PC-3 (cell line): ENCODE results near the gene ITSN1. TPM values are rescaled to one million over a fixed set of nuclear protein-coding genes. Genes with fewer than 3 reads are reported as not detected.

Experiments
- ATAC-seq: fragments of 200-7000 bp; cut with Tn5 transposase; 2 replicates; pipeline ENCODE4 v1.9.1; 2020; ENCODE audit warnings: mild to moderate bottlenecking, moderate library complexity
- BruUV-seq: library from RNA; stranded (reverse); fragments of 400-500 nt; replicated peaks from 2 replicates; lab custom pipeline; 2021; lab: Mats Ljungman, UMichigan
- CTCF ChIA-PET: fragments of 300-600 bp; sonication (Branson Sonifier 250); formaldehyde crosslinking; loops from one replicate; lab custom pipeline; 2022; ENCODE audit warnings: antibody characterized with exemption; lab: Charles Lee
- POLR2A ChIA-PET: fragments of 300-600 bp; sonication (Branson Sonifier 250); formaldehyde crosslinking; loops from one replicate; lab custom pipeline; 2022; ENCODE audit warnings: antibody characterized with exemption; ENCODE audit not compliant: unreplicated experiment; lab: Charles Lee
- DNase-seq: peaks from one replicate; pipeline ENCODE4 v3.0.0-alpha.2; 2015
- H2AFZ ChIP-seq: fragments of 300-600 bp; sonication (generic); 2 replicates; pipeline ENCODE4 v1.6.0; 2016; ENCODE audit warnings: antibody characterized with exemption, low read length
- H3F3A ChIP-seq: fragments of 300-600 bp; sonication (generic); one replicate; pipeline ENCODE4 v1.6.0; 2017; ENCODE audit warnings: antibody characterized with exemption, low read length, control low read depth, mild to moderate bottlenecking; ENCODE audit not compliant: unreplicated experiment
- H3K27ac ChIP-seq: fragments of 300-600 bp; sonication (generic); 2 replicates; pipeline ENCODE4 v1.5.1; 2016; ENCODE audit warnings: mild to moderate bottlenecking, low read length
- H3K27me3 ChIP-seq: fragments of 300-600 bp; sonication (generic); 2 replicates; pipeline ENCODE4 v1.6.1; 2016; ENCODE audit warnings: low read length, mixed read lengths
- H3K36me3 ChIP-seq: fragments of 300-600 bp; sonication (generic); 2 replicates; pipeline ENCODE4 v1.6.1; 2016; ENCODE audit warnings: low read depth, mixed run types, low read length, mixed read lengths
- H3K4me1 ChIP-seq: fragments of 300-600 bp; sonication (generic); 2 replicates; pipeline ENCODE4 v1.5.1; 2016; ENCODE audit warnings: low read length; ENCODE audit not compliant: insufficient read depth
- H3K4me2 ChIP-seq: fragments of 300-600 bp; sonication (generic); 2 replicates; pipeline ENCODE4 v1.6.0; 2016; ENCODE audit warnings: low read length
- H3K4me3 ChIP-seq: fragments of 300-600 bp; sonication (generic); 2 replicates; pipeline ENCODE4 v1.5.1; 2016; ENCODE audit warnings: mild to moderate bottlenecking, low read length, mixed read lengths
- H3K79me2 ChIP-seq: fragments of 300-600 bp; sonication (generic); 2 replicates; pipeline ENCODE4 v1.6.1; 2017; ENCODE audit warnings: low read length, mixed read lengths
- H3K9ac ChIP-seq: fragments of 300-600 bp; sonication (generic); 2 replicates; pipeline ENCODE4 v1.6.0; 2016; ENCODE audit warnings: mild to moderate bottlenecking, low read length
- H3K9me2 ChIP-seq: fragments of 300-600 bp; sonication (generic); replicated peaks from 2 replicates; pipeline ENCODE4 v1.6.1; 2016; ENCODE audit warnings: mixed run types, low read length, mixed read lengths
- H3K9me3 ChIP-seq: fragments of 300-600 bp; sonication (generic); 2 replicates; pipeline ENCODE4 v1.6.1; 2016; ENCODE audit warnings: low read length, mixed read lengths
- H4K20me1 ChIP-seq: fragments of 300-600 bp; sonication (generic); 2 replicates; pipeline ENCODE4 v1.6.1; 2016; ENCODE audit warnings: low read length, mixed read lengths
- EZH2 ChIP-seq: fragments of 300-600 bp; sonication (generic); IDR thresholded peaks from one replicate; pipeline ENCODE4 v1.6.1; 2017; ENCODE audit warnings: antibody characterized with exemption, mild to moderate bottlenecking, low read length; ENCODE audit not compliant: unreplicated experiment
- EZH2phosphoT487 ChIP-seq: fragments of 300-600 bp; sonication (generic); IDR thresholded peaks from 2 replicates; pipeline ENCODE4 v1.6.1; 2018; ENCODE audit warnings: mild to moderate bottlenecking, antibody characterized with exemption, low read length, borderline replicate concordance
- intact Hi-C: fragments of 100-400 bp; cut with micrococcal nuclease; formaldehyde crosslinking; loops from 2 replicates; pipeline ENCODE4 v1.9.0; 2023
- total RNA-seq: library from RNA; depleted of rRNA; stranded (reverse); fragments of >200 nt; gene quantifications from 2 replicates; pipeline ENCODE4 v1.2.3, GENCODE V29; 2014
- TF ChIP-seq, protein P1 (sequence below): fragments of 300-600 bp; sonication (generic); conservative IDR thresholded peaks from 2 replicates; pipeline ENCODE4 v1.5.1; 2017; ENCODE audit warnings: antibody characterized with exemption, low read depth, mild to moderate bottlenecking, low read length

Gene ITSN1
- total RNA-seq, 1 experiment from 2014 or later: 45.6 TPM

DNA sequence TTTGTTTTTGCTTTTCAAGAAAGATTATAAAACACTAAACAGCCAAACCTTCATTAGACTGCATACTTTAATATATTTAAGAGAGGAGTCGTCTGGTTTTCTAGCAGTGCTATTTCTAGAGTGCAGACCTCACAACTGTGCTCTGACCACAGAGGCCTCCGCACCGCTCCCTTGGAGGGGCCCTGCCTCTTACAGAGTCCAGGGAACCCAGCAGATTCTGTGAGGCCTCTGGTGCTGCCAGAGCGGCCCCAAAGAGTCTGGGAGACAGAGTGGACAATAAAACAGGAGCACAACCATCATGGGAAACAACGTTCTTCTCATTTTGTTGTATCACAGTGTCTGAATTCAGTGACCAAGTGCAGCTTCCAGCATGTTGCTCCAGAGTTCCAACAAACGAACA lies 267.5 kb downstream of the ITSN1 start:
- H3K27ac ChIP-seq: no peak overlapping the region
- H3K9ac ChIP-seq: no peak overlapping the region
- ChIA-PET CTCF (no interaction called here), POLR2A (no interaction called here)
- DNase-seq (no peak), ATAC-seq (no peak)
- H3K9me3 ChIP-seq: no peaks in the 10 kb centered on the region
- no peak for TF ChIP-seq EZH2
- no peak for TF ChIP-seq EZH2phosphoT487
- TF ChIP-seq, protein P1, sequence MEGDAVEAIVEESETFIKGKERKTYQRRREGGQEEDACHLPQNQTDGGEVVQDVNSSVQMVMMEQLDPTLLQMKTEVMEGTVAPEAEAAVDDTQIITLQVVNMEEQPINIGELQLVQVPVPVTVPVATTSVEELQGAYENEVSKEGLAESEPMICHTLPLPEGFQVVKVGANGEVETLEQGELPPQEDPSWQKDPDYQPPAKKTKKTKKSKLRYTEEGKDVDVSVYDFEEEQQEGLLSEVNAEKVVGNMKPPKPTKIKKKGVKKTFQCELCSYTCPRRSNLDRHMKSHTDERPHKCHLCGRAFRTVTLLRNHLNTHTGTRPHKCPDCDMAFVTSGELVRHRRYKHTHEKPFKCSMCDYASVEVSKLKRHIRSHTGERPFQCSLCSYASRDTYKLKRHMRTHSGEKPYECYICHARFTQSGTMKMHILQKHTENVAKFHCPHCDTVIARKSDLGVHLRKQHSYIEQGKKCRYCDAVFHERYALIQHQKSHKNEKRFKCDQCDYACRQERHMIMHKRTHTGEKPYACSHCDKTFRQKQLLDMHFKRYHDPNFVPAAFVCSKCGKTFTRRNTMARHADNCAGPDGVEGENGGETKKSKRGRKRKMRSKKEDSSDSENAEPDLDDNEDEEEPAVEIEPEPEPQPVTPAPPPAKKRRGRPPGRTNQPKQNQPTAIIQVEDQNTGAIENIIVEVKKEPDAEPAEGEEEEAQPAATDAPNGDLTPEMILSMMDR: no peak
- H3K4me1 ChIP-seq: peaks cover 9% of the 10 kb centered on the region; the same call in 1 of the 2 replicates
- no peaks in the 10 kb centered on the region for H3K9me2 ChIP-seq
- peaks cover 44% of the 10 kb centered on the region for H3K79me2 ChIP-seq
- intact Hi-C loops: no loop called here
- H4K20me1 ChIP-seq: no peaks in the 10 kb centered on the region
- no peaks in the 10 kb centered on the region for H3K27me3 ChIP-seq
- no peaks in the 10 kb centered on the region for H3F3A ChIP-seq
- peaks cover 71% of the 10 kb centered on the region for H3K36me3 ChIP-seq
- no peak overlapping the region for H2AFZ ChIP-seq
- no peak overlapping the region for H3K4me2 ChIP-seq
- BruUV-seq: no TSS peak
- H3K4me3 ChIP-seq: no peak overlapping the region

DNA sequence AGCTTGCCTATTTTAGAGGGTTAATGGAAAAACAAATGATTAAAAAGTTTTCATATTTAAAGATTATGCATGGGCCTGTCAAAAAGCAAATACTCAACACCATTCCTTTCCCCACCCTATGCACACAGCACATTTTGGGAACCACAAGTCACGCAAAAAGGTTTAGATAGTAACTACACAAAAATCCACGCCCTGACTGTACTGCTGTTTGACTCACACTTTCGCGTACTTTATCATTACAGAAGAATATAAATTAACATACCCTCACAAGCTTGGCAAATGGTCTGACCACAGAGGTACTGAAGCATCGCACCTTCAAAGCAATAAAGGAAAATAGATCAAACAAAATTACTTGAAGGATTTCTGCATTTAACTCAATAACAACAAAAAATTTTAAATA lies 271.9 kb downstream of the ITSN1 start:
- POLR2A ChIA-PET: no interaction called here
- H3F3A ChIP-seq: no peaks in the 10 kb centered on the region
- peak overlapping the region; percentile 92 for H3K9ac ChIP-seq
- no peak overlapping the region for H2AFZ ChIP-seq
- peak; percentile 15 for ATAC-seq
- no peaks in the 10 kb centered on the region for H3K9me2 ChIP-seq
- peaks cover 13% of the 10 kb centered on the region for H3K4me1 ChIP-seq
- CTCF ChIA-PET: interaction anchor here (0.6 kb wide), 1 partner anchor 694 kb away, joined by 4 read pairs; no protein-coding TSS in a partner anchor
- TF ChIP-seq EZH2: no peak
- no peak for TF ChIP-seq EZH2phosphoT487
- TF ChIP-seq, protein P1: no peak
- H3K79me2 ChIP-seq: peaks cover 52% of the 10 kb centered on the region
- BruUV-seq: no TSS peak
- peaks cover 36% of the 10 kb centered on the region for H3K36me3 ChIP-seq
- H3K27me3 ChIP-seq: no peaks in the 10 kb centered on the region
- intact Hi-C loops: no loop called here
- peak overlapping the region; percentile 36 for H3K27ac ChIP-seq
- H3K9me3 ChIP-seq: no peaks in the 10 kb centered on the region
- H3K4me3 ChIP-seq: peak overlapping the region; percentile 85
- DNase-seq: peak; percentile 50
- H3K4me2 ChIP-seq: peak overlapping the region; percentile 82
- no peaks in the 10 kb centered on the region for H4K20me1 ChIP-seq

DNA sequence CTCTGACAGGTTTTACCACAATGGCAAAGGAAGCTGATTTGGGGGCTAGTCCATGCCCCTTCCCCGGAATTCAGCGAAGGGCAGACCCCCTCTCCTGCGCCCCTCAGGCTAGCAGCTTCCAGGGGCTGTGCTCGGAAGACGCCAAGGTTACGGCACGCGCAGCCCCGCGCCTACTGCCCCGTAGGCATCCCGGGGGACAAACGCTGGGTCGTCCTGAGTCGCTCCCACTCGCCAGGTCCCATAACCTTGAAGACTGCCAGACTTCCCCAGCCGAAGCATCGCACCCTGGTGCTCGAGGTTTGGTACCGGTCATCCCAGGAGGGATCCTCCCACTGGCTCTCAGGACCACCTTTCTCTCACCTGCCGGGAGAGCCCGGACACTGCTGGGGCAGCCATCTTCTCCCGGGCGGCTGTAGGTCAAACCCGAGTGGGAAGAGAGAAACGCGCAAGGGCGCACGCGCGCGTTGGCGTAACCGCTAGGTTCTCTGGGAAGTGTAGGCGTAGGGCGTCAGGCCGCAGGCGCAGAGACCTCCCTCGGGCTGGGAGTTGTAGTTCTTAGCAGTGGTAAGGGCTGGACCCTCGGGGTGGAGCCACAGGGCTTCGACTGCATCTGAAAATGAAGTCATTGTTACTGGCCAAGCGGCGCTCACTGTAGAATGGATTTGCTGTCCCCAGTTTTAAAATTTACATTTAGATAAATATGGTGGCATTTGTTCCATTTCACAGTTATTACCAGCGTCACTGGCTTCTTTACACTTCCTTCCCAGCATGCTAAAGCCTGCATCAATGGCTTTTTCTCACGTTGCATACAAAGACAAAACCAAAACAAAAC lies 273.3 kb downstream of the ITSN1 start, which contains the start of gene ATP5PO:
Gene ATP5PO (minus strand): TSS at position 437 of the 832 bp plus-strand sequence. CDS start 41 bp downstream, at position 396.
- H4K20me1 ChIP-seq: no peaks in the 10 kb centered on the region
- peak within 1 kb of the TSS; percentile 92 for H3K9ac ChIP-seq
- peaks cover 46% of the 10 kb centered on the region for H3K79me2 ChIP-seq
- DNase-seq (peak; percentile 99), ATAC-seq (peak; percentile 99)
- peaks cover 25% of the 10 kb centered on the region for H3K36me3 ChIP-seq
- ChIA-PET CTCF (no interaction called here), POLR2A (no interaction called here)
- H3K27me3 ChIP-seq: no peaks in the 10 kb centered on the region
- peak within 1 kb of the TSS; percentile 99 for H2AFZ ChIP-seq
- no peaks in the 10 kb centered on the region for H3K9me2 ChIP-seq
- H3F3A ChIP-seq: no peaks in the 10 kb centered on the region
- no peaks in the 10 kb centered on the region for H3K9me3 ChIP-seq
- intact Hi-C loops: loop anchor here (1.0 kb wide), 1 partner anchor 273 kb away; the partner anchor contains the start of gene ITSN1
- BruUV-seq: TSS peak; percentile 70
- H3K4me1 ChIP-seq: peaks cover 13% of the 10 kb centered on the region
- TF ChIP-seq EZH2 (no peak), EZH2phosphoT487 (no peak)
- TF ChIP-seq, protein P1: no peak
- H3K27ac ChIP-seq: peak within 1 kb of the TSS; percentile 36
- peak within 1 kb of the TSS; percentile 85 for H3K4me3 ChIP-seq
- peak within 1 kb of the TSS; percentile 89 for H3K4me2 ChIP-seq
